Adrenal gland (tissue), 12 donors: Measurements from ENCODE around the gene STARD9. TPM values are rescaled to one million over a fixed set of nuclear protein-coding genes. Genes with fewer than 3 reads are reported as not detected.
A peak's percentile ranks its signal among the peaks of the same experiment; 100 is the strongest.

Experiments
- DNase-seq, 7 donors: peaks; one replicate each; pipeline ENCODE4 v3.0.0-alpha.2; 2019 to 2020
- H3K27ac ChIP-seq, 5 donors: fragments of 200-600 bp; sonication (generic) in 4 of 5; 1 replicate in 3 of 5; 2 replicates in 2 of 5; pipeline versions ENCODE4 v1.5.1 to v1.8.0; 2016 to 2020; ENCODE audit warnings: mild to moderate bottlenecking in 1 of 5
- H3K27me3 ChIP-seq: fragments of 200-600 bp; 2 replicates; pipeline ENCODE4 v1.8.0; 2021
- H3K36me3 ChIP-seq, 2 donors: fragments of 200-600 bp; replicated peaks in 1 of 2; 1 replicate in 1 of 2; 2 replicates in 1 of 2; pipeline versions ENCODE4 v1.5.1 to v1.8.0; 2018 to 2022
- H3K4me1 ChIP-seq, 2 donors: fragments of 200-600 bp; replicated peaks in 1 of 2; 1 replicate in 1 of 2; 2 replicates in 1 of 2; pipeline versions ENCODE4 v1.5.1 to v1.8.0; 2018 to 2021
- H3K4me3 ChIP-seq, 4 donors: fragments of 200-600 bp; sonication (generic) in 3 of 4; one replicate each; pipeline ENCODE4 v1.5.1; 2016 to 2018
- H3K9me3 ChIP-seq, 3 donors: fragments of 200-600 bp; sonication (generic) in 1 of 3; replicated peaks in 1 of 3; 1 replicate in 2 of 3; 2 replicates in 1 of 3; pipeline versions ENCODE4 v1.5.1 to v1.8.0; 2016 to 2021
- POLR2A ChIP-seq, 2 donors: fragments of 450-650 bp; IDR thresholded peaks; one replicate each; pipeline ENCODE4 v1.6.1; 2017; ENCODE audit warnings: antibody characterized with exemption in 2 of 2, mild to moderate bottlenecking in 2 of 2, moderate library complexity in 1 of 2
- WGBS, 4 donors: extraction: QIAGEN DNeasy Blood & Tissue Kit in 2 of 4; methylation state at CpG; one replicate each; pipeline versions ENCODE4 v1.1.5 to v1.1.7; 2013 to 2017; 5-methylcytosine and 5-hydroxymethylcytosine counted together
- intact Hi-C, 2 donors: fragments of 100-400 bp; cut with DNase I; formaldehyde crosslinking; loops; one replicate each; pipeline versions ENCODE4 v1.14.1 to v1.15.0; 2022 to 2023
- polyA plus RNA-seq, 3 donors: library from polyadenylated mRNA; stranded (reverse); fragments of 200-250 nt in 2 of 3; fragments of 350-450 nt in 1 of 3; fragmentation: Illumina TruSeq in 1 of 3; extraction: RNeasy Lipid Tissue Mini Kit (QIAGEN cat#74804) in 1 of 3; gene quantifications; one replicate each; pipeline ENCODE4 v1.2.3, GENCODE V29; 2013 to 2014
- total RNA-seq, 9 donors: library from RNA; depleted of rRNA in 4 of 9; stranded (reverse); fragments of >200 nt in 4 of 9; fragments of 120-200 nt in 1 of 9; fragmentation: NEBNext Ultra II Directional in 1 of 9; extraction: Animal tissue kit (Norgen Biotek cat#: 25700) in 1 of 9; gene quantifications; one replicate each; pipeline versions ENCODE4 v1.1.0 to v1.2.4, GENCODE V29; 2013 to 2023
- TF ChIP-seq, protein P1 (sequence below), 6 experiments: fragments of 450-650 bp in 4 of 6; fragments of 200-600 bp in 2 of 6; sonication (generic) in 1 of 6; IDR thresholded peaks; 1 replicate in 5 of 6; 2 replicates in 1 of 6; pipeline versions ENCODE4 v1.5.1 to v1.8.0; 2016 to 2021; ENCODE audit warnings: antibody characterized with exemption in 6 of 6, mild to moderate bottlenecking in 2 of 6, moderate library complexity in 1 of 6
- donor health status: healthy with polysubstance abuse.
- donor health status: Bipolar disorder and iron deficiency.
- donor health status: DM: yes; HTN: yes; CAD: no.
- donor health status: DM: no; HTN: no; CAD: no.
- donor health status: DM: no; HTN: no; CAD: no.
- donor health status: DM: yes; HTN: yes; CAD: no.

The STARD9 gene
- total and polyA plus RNA-seq, 12 donors: 0.71 to 8.7 (median 3.5) TPM

- TF ChIP-seq, protein P1, sequence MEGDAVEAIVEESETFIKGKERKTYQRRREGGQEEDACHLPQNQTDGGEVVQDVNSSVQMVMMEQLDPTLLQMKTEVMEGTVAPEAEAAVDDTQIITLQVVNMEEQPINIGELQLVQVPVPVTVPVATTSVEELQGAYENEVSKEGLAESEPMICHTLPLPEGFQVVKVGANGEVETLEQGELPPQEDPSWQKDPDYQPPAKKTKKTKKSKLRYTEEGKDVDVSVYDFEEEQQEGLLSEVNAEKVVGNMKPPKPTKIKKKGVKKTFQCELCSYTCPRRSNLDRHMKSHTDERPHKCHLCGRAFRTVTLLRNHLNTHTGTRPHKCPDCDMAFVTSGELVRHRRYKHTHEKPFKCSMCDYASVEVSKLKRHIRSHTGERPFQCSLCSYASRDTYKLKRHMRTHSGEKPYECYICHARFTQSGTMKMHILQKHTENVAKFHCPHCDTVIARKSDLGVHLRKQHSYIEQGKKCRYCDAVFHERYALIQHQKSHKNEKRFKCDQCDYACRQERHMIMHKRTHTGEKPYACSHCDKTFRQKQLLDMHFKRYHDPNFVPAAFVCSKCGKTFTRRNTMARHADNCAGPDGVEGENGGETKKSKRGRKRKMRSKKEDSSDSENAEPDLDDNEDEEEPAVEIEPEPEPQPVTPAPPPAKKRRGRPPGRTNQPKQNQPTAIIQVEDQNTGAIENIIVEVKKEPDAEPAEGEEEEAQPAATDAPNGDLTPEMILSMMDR (IDR thresholded peaks at IDR 0.05): no peak
- TF ChIP-seq POLR2A (IDR thresholded peaks at IDR 0.05): no peak
- 94 to 98% (median 96%) methylated on average over 5 to 7 of the region's 7 CpGs for WGBS, 4 donors
- H3K36me3 ChIP-seq: peaks cover 0 to 97% of the 10 kb centered on the region in 2 donors
- no peaks in the 10 kb centered on the region for H3K27me3 ChIP-seq
- no peaks in the 10 kb centered on the region for H3K9me3 ChIP-seq
- no peak overlapping the region for H3K4me3 ChIP-seq
- intact Hi-C loops: no loop called here
- no peak for DNase-seq
- no peak overlapping the region for H3K27ac ChIP-seq
- peaks cover 0 to 4% of the 10 kb centered on the region in 2 donors for H3K4me1 ChIP-seq
Observed at GRCh38 chr15:42729409-42729808, 154.0 kb downstream of the STARD9 start.

GRCh38 chr15:42730135-42730534, 154.7 kb downstream of the STARD9 start:
- H3K27me3 ChIP-seq: no peaks in the 10 kb centered on the region
- 83 to 90% (median 87%) methylated on average over 7 to 8 of the region's 8 CpGs for WGBS, 4 donors
- H3K4me3 ChIP-seq: no peak overlapping the region
- H3K27ac ChIP-seq: no peak overlapping the region
- peaks cover 0 to 90% of the 10 kb centered on the region in 2 donors for H3K36me3 ChIP-seq
- peaks cover 0 to 11% of the 10 kb centered on the region in 2 donors for H3K4me1 ChIP-seq
- DNase-seq: no peak
- H3K9me3 ChIP-seq: no peaks in the 10 kb centered on the region
- intact Hi-C loops: loop anchor here in 1 of 2 donors (10.0 kb wide), 1 partner anchor 195 kb away; the partner anchor contains the start of gene TTBK2
- TF ChIP-seq, protein P1 (IDR thresholded peaks at IDR 0.05): no peak
- no peak for TF ChIP-seq POLR2A (IDR thresholded peaks at IDR 0.05)

- DNase-seq: no peak
- H3K4me1 ChIP-seq: peaks cover under 1 to 15% of the 10 kb centered on the region in 2 donors
- intact Hi-C loops: loop anchor here in 1 of 2 donors (10.0 kb wide), 1 partner anchor 194 kb away; the partner anchor contains the start of gene TTBK2
Observed at GRCh38 chr15:42730536-42730935, 155.1 kb downstream of the STARD9 start.

DNA sequence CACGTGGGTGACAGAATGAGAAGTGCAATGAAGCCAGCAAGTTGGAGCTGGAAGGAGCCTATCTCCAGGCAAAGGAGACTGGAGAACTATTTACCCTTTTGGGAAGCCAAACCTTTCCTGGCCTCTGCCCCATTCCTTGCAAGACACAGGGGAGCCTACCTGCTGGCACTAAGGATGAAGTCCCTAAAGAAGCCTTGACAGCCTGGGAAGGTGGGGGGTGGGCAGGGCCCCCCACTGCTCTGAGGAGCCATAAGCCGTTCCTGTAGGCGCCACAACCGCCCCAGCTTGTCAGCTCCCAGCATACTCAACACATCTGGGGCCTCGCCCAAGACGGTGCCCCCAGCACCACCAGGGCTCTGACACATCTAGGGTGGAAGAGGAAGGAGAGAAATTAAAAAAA, 156.1 kb downstream of the STARD9 start:
- peak in 1 of 7 donors; percentile 39 for DNase-seq
- Histone ChIP-seq H3K4me3 (no peak overlapping the region), H3K4me1 (peaks cover 7 to 22% of the 10 kb centered on the region in 2 donors), H3K9me3 (no peaks in the 10 kb centered on the region), H3K27me3 (no peaks in the 10 kb centered on the region), H3K36me3 (peaks cover 0 to 77% of the 10 kb centered on the region in 2 donors), H3K27ac (no peak overlapping the region)
- 90 to 97% (median 91%) methylated on average over 6 of the region's 6 CpGs for WGBS, 4 donors
- TF ChIP-seq POLR2A (IDR thresholded peaks at IDR 0.05): no peak
- TF ChIP-seq, protein P1 (IDR thresholded peaks at IDR 0.05): no peak
- intact Hi-C loops: loop anchor here in 1 of 2 donors (10.0 kb wide), 1 partner anchor 193 kb away; the partner anchor contains the start of gene TTBK2

More at GRCh38 chr15:42730536-42730935, 155.1 kb downstream of the STARD9 start:
- H3K36me3 ChIP-seq: peaks cover 0 to 86% of the 10 kb centered on the region in 2 donors
- H3K9me3 ChIP-seq: no peaks in the 10 kb centered on the region
- WGBS, 4 donors: 90 to 99% (median 97%) methylated on average over 4 to 14 of the region's 14 CpGs
- H3K4me3 ChIP-seq: no peak overlapping the region
- H3K27ac ChIP-seq: no peak overlapping the region
- no peaks in the 10 kb centered on the region for H3K27me3 ChIP-seq
- no peak for TF ChIP-seq POLR2A (IDR thresholded peaks at IDR 0.05)
- TF ChIP-seq, protein P1 (IDR thresholded peaks at IDR 0.05): no peak
